Iris pigment epithelial cell (primary cell): ENCODE measurements around the gene ADAMTS8.

ENCODE experiments used
- DNase-seq: peaks from one replicate; pipeline ENCODE4 v3.0.0-alpha.2; 2011; ENCODE audit warnings: low read depth

ADAMTS8 gene

GRCh38 chr11:130462931-130463330, 34.5 kb upstream of the ADAMTS8 start:
- no peak for DNase-seq

GRCh38 chr11:130462101-130462885, 33.9 kb upstream of the ADAMTS8 start:
- no peak for DNase-seq

GRCh38 chr11:130459521-130459920, 31.1 kb upstream of the ADAMTS8 start:
- DNase-seq = no peak

GRCh38 chr11:130458410-130458729, 30.0 kb upstream of the ADAMTS8 start:
- DNase-seq = no peak

- DNase-seq = no peak
Measured at GRCh38 chr11:130457623-130458409, 29.4 kb upstream of the ADAMTS8 start.

GRCh38 chr11:130456286-130456685, 27.9 kb upstream of the ADAMTS8 start:
- DNase-seq = no peak

GRCh38 chr11:130455483-130456127, 27.2 kb upstream of the ADAMTS8 start:
- no peak for DNase-seq

- DNase-seq = peak; percentile 47
Measured at GRCh38 chr11:130454491-130455252, 26.3 kb upstream of the ADAMTS8 start.

GRCh38 chr11:130452940-130453339, 24.5 kb upstream of the ADAMTS8 start:
- no peak for DNase-seq

GRCh38 chr11:130452176-130452575, 23.8 kb upstream of the ADAMTS8 start:
- no peak for DNase-seq

GRCh38 chr11:130451231-130452019, 23.0 kb upstream of the ADAMTS8 start:
- DNase-seq = peak; percentile 22

- peak; percentile 62 for DNase-seq
Measured at GRCh38 chr11:130449996-130450769, 21.8 kb upstream of the ADAMTS8 start.

- no peak for DNase-seq
Measured at GRCh38 chr11:130449310-130449990, 21.0 kb upstream of the ADAMTS8 start.

- DNase-seq = peak; percentile 72
Measured at GRCh38 chr11:130448416-130449309, 20.3 kb upstream of the ADAMTS8 start, which contains the start of gene ADAMTS15. Gene ADAMTS15, plus strand, starts transcription at chr11:130448645. Its CDS starts 329 bp downstream, at chr11:130448974.

GRCh38 chr11:130448039-130448415, 19.6 kb upstream of the ADAMTS8 start:
- no peak for DNase-seq

GRCh38 chr11:130445788-130446187, 17.4 kb upstream of the ADAMTS8 start:
- DNase-seq = no peak

- no peak for DNase-seq
Measured at GRCh38 chr11:130442737-130443136, 14.3 kb upstream of the ADAMTS8 start.

- no peak for DNase-seq
Measured at GRCh38 chr11:130441719-130442118, 13.3 kb upstream of the ADAMTS8 start.

GRCh38 chr11:130439876-130440275, 11.5 kb upstream of the ADAMTS8 start:
- no peak for DNase-seq
